ENCODE data around the gene SIK2. TPM values are rescaled to one million over a fixed set of nuclear protein-coding genes. Genes with fewer than 3 reads are reported as not detected.
"Not testable (repeated sequence)": the region's sequence is repeated elsewhere in the genome, so short reads cannot be mapped to it uniquely, and the experiment has no call there.

The SIK2 gene
- polyA plus RNA-seq, 1 experiment = 23.4 TPM

DNA sequence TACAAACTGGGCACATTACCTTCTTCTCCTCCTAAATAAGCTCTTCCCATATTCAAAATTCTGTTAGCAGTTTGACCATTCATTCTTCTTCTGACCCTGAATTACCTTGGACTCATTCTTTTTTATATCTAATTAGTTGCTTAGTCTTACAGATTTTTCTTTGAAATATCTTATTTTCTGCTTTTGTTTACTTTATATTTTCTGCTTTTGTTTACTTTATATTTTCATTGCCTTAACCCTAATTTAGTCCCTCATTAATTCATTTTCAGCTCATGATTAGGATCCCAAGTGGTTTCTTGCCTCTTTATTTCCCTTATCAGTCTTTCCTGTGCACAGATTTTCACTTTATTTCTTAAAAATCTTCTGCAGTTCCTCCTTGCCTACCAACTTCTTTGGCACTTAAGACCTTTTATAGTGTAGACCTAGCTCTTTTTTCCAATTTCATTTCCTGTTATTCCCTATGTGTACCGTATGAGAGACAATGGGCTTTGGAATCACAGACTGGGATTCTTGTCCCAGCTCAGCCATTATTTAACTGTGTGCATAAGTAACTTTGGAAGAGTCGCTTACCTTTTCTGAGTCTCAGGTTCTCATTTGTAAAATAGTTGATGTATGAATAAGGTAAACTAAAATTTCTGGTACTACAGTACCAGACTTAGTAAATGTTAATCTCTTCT is 39.2 kb downstream of the SIK2 start:
- no peak for DNase-seq (ENCODE audit: low read depth, low spot score)
- H3K4me3 ChIP-seq (ENCODE audit: low read depth, low read length) = no peak overlapping the region
- TF ChIP-seq CTCF (IDR thresholded peaks at IDR 0.05; ENCODE audit: low read depth, low read length) = no peak
- CTCF ChIA-PET = no interaction called here
- POLR2A ChIA-PET = no interaction called here
- no peaks in the 10 kb centered on the region for H3K27me3 ChIP-seq (ENCODE audit: control insufficient read depth, insufficient read depth, low read length)
- no peaks in the 10 kb centered on the region for H3K9me3 ChIP-seq (ENCODE audit: control insufficient read depth, insufficient read depth, low read length)
- H3K27ac ChIP-seq (ENCODE audit: low read depth, low read length) = no peak overlapping the region

- TF ChIP-seq CTCF (IDR thresholded peaks at IDR 0.05; ENCODE audit: low read depth, low read length) = no peak
- DNase-seq (ENCODE audit: low read depth, low spot score) = no peak
- no peak overlapping the region for H3K4me3 ChIP-seq (ENCODE audit: low read depth, low read length)
- ChIA-PET POLR2A (no interaction called here), CTCF (interaction anchor here (0.5 to 0.6 kb wide), 2 partner anchors 20 to 437 kb away, joined by 3 to 8 read pairs; no protein-coding TSS in a partner anchor)
- H3K27me3 ChIP-seq (ENCODE audit: control insufficient read depth, insufficient read depth, low read length) = no peaks in the 10 kb centered on the region
- H3K9me3 ChIP-seq (ENCODE audit: control insufficient read depth, insufficient read depth, low read length) = no peaks in the 10 kb centered on the region
- no peak overlapping the region for H3K27ac ChIP-seq (ENCODE audit: low read depth, low read length)
Observed at GRCh38 chr11:111642542-111642941, 40.3 kb downstream of the SIK2 start.

- DNase-seq (ENCODE audit: low read depth, low spot score) = no peak
- Histone ChIP-seq H3K27me3 (ENCODE audit: control insufficient read depth, insufficient read depth, low read length) (no peaks in the 10 kb centered on the region), H3K27ac (ENCODE audit: low read depth, low read length) (no peak overlapping the region), H3K9me3 (ENCODE audit: control insufficient read depth, insufficient read depth, low read length) (no peaks in the 10 kb centered on the region), H3K4me3 (ENCODE audit: low read depth, low read length) (no peak overlapping the region)
- no peak for TF ChIP-seq CTCF (IDR thresholded peaks at IDR 0.05; ENCODE audit: low read depth, low read length)
- ChIA-PET POLR2A (no interaction called here), CTCF (interaction anchor here (1.2 to 1.4 kb wide), 2 partner anchors 14 to 41 kb away, joined by 3 to 7 read pairs; no protein-coding TSS in a partner anchor)
Observed at GRCh38 chr11:111644922-111645321, 42.7 kb downstream of the SIK2 start.

DNA sequence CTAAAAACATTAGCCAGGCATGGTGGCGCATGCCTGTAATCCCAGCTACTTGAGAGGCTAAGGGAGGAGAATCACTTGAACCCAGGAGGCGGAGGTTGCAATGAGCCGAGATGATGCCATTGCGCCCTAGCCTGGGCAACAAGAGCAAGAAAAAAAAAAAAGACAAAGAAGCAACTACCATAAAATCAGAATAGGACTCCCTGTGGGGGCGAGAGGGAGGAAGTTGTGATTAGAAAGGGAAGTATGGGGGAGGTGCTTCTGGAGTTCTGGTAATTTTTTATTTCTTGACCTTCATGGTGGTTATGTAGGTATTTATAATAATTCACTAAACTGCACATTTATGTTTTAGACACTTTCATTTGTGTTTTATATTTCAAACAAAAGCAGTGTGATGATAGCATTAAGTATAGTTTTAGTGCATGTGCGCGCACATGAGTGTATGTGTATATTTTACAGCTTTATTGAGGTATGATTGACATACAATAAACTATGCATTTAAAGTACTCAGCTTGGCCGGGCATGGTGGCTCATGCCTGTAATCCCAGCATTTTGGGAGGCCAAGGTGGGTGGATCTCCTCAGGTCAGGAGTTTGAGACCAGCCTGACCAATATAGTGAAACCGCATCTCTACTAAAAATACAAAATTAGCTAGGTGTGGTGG is 43.5 kb downstream of the SIK2 start:
- H3K4me3 ChIP-seq (ENCODE audit: low read depth, low read length) = no peak overlapping the region
- no peaks in the 10 kb centered on the region for H3K27me3 ChIP-seq (ENCODE audit: control insufficient read depth, insufficient read depth, low read length)
- DNase-seq (ENCODE audit: low read depth, low spot score) = no peak
- no peak for TF ChIP-seq CTCF (IDR thresholded peaks at IDR 0.05; ENCODE audit: low read depth, low read length)
- no peaks in the 10 kb centered on the region for H3K9me3 ChIP-seq (ENCODE audit: control insufficient read depth, insufficient read depth, low read length)
- H3K27ac ChIP-seq (ENCODE audit: low read depth, low read length) = no peak overlapping the region
- POLR2A ChIA-PET = interaction anchor here (0.6 kb wide), 1 partner anchor 119 kb away, joined by 3 read pairs; no protein-coding TSS in a partner anchor
- CTCF ChIA-PET = no interaction called here

GRCh38 chr11:111651336-111651735 is 49.1 kb downstream of the SIK2 start:
- H3K27ac ChIP-seq (ENCODE audit: low read depth, low read length); H3K9me3 ChIP-seq (ENCODE audit: control insufficient read depth, insufficient read depth, low read length); DNase-seq (ENCODE audit: low read depth, low spot score); H3K27me3 ChIP-seq (ENCODE audit: control insufficient read depth, insufficient read depth, low read length); POLR2A ChIA-PET; H3K4me3 ChIP-seq (ENCODE audit: low read depth, low read length); CTCF ChIA-PET: not testable (repeated sequence)
